CD4-positive, alpha-beta T cell (primary cell): ENCODE data around the gene CLTRN. TPM values are rescaled to one million over a fixed set of nuclear protein-coding genes. Genes with fewer than 3 reads are reported as not detected.

Experiments
- ATAC-seq: fragments of 200-7000 bp; cut with Tn5 transposase; one replicate; pipeline ENCODE4 v1.10.0; 2022; ENCODE audit warnings: mild to moderate bottlenecking; ENCODE audit not compliant: poor library complexity
- CTCF ChIA-PET: fragments of 350-600 bp; sonication (Branson Sonifier 250); formaldehyde crosslinking; loops from one replicate; lab custom pipeline; 2021; ENCODE audit warnings: antibody characterized with exemption, inconsistent platforms; lab: Charles Lee
- POLR2A ChIA-PET: fragments of 350-600 bp; sonication (Branson Sonifier 250); formaldehyde crosslinking; loops from one replicate; lab custom pipeline; 2021; ENCODE audit warnings: antibody characterized with exemption, inconsistent platforms; lab: Charles Lee
- DNase-seq, 14 experiments: peaks; one replicate each; pipeline ENCODE4 v3.0.0-alpha.2; 2013 to 2020; ENCODE audit warnings: mixed read lengths in 2 of 14
- H3K27ac ChIP-seq, 2 donors: one replicate each; pipeline versions ENCODE4 v1.5.1 to v1.7.0; 2013; ENCODE audit warnings: low read length in 2 of 2, low read depth in 1 of 2, mild to moderate bottlenecking in 1 of 2
- H3K27me3 ChIP-seq, 2 experiments: 1 replicate in 1 of 2; 2 replicates in 1 of 2; pipeline versions ENCODE4 v1.6.1 to v1.7.0; 2013; ENCODE audit warnings: low read length in 2 of 2, control low read depth in 1 of 2, mild to moderate bottlenecking in 1 of 2, moderate library complexity in 1 of 2; ENCODE audit not compliant: insufficient read depth in 2 of 2, control insufficient read depth in 1 of 2
- H3K36me3 ChIP-seq: one replicate; pipeline ENCODE4 v1.6.1; 2013; ENCODE audit warnings: low read length, control low read depth; ENCODE audit not compliant: insufficient read depth
- H3K4me1 ChIP-seq: one replicate; pipeline ENCODE4 v1.6.1; 2013; ENCODE audit warnings: low read length, control low read depth; ENCODE audit not compliant: insufficient read depth
- H3K4me3 ChIP-seq: one replicate; pipeline ENCODE4 v1.5.1; 2013; ENCODE audit warnings: mild to moderate bottlenecking, low read length, moderate library complexity
- H3K9me3 ChIP-seq, 2 experiments: 1 replicate in 1 of 2; 2 replicates in 1 of 2; pipeline versions ENCODE4 v1.6.1 to v1.7.0; 2013; ENCODE audit warnings: low read length in 2 of 2, mild to moderate bottlenecking in 2 of 2, control low read depth in 1 of 2, moderate library complexity in 1 of 2; ENCODE audit not compliant: control insufficient read depth in 1 of 2, insufficient read depth in 1 of 2
- H3K27ac Mint-ChIP-seq: one replicate; pipeline ENCODE4 v1.8.0; 2020; ENCODE audit warnings: mixed read lengths
- H3K27me3 Mint-ChIP-seq: one replicate; pipeline ENCODE4 v1.8.0; 2021; ENCODE audit warnings: mixed read lengths
- H3K36me3 Mint-ChIP-seq: one replicate; pipeline ENCODE4 v1.8.0; 2021; ENCODE audit warnings: low read depth, mixed read lengths
- H3K4me1 Mint-ChIP-seq: one replicate; pipeline ENCODE4 v1.8.0; 2021; ENCODE audit warnings: low read depth, mixed read lengths
- H3K4me3 Mint-ChIP-seq: one replicate; pipeline ENCODE4 v1.8.0; 2020; ENCODE audit warnings: mild to moderate bottlenecking, mixed read lengths
- H3K9me3 Mint-ChIP-seq: one replicate; pipeline ENCODE4 v1.8.0; 2020; ENCODE audit warnings: mixed read lengths
- intact Hi-C, 2 experiments: fragments of 100-400 bp; cut with DNase I in 1 of 2; cut with micrococcal nuclease in 1 of 2; formaldehyde crosslinking; loops; one replicate each; pipeline versions ENCODE4 v1.15.1 to v1.9.0; 2023 to 2025; cut with DNase I, micrococcal nuclease
- total RNA-seq, 174 experiments: library from RNA in 2 of 174; stranded (reverse) in 2 of 174; gene quantifications; one replicate each; pipeline ENCODE4 v1.2.3 and lab custom pipeline; 2021 to 2026
- TF ChIP-seq, protein P1 (sequence below): fragments of 200-600 bp; IDR thresholded peaks from one replicate; pipeline ENCODE4 v1.8.0; 2022; ENCODE audit warnings: antibody characterized with exemption, mild to moderate bottlenecking

Gene CLTRN
- total RNA-seq, 2 experiments from 2014 or later, result 0.44 to 0.56 TPM

DNA sequence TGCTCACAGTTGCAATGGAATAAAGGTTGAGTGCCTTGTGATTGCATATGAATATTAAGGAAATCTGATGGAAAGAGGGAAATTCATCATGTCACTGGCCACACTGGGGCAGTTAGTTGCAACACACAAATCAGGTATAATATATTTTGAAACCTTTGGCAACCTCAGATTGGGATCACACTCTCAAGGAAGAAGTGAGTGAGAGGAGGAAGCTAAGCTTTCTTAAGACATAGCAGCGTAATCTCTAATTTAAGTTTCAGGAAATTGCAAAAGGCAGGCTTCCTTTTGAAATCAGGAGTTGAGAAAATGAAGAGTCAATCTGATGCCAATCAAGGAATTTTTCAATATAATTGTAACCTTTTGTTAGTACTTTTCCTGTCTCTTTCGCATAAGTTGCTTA, 12.3 kb upstream of the CLTRN start:
- H3K9me3 ChIP-seq, result no peaks in the 10 kb centered on the region
- POLR2A ChIA-PET, result interaction anchor here (0.9 to 3.5 kb wide), 2 partner anchors 60 to 178 kb away, joined by 3 to 19 read pairs; partner anchors contain the start of gene AP1S2
- Mint-ChIP-seq H3K4me1 (no peaks in the 10 kb centered on the region), H3K27ac (no peak overlapping the region), H3K9me3 (no peaks in the 10 kb centered on the region), H3K36me3 (peaks cover 5% of the 10 kb centered on the region), H3K4me3 (no peak overlapping the region), H3K27me3 (no peaks in the 10 kb centered on the region)
- no peak overlapping the region for H3K4me3 ChIP-seq
- TF ChIP-seq, protein P1, sequence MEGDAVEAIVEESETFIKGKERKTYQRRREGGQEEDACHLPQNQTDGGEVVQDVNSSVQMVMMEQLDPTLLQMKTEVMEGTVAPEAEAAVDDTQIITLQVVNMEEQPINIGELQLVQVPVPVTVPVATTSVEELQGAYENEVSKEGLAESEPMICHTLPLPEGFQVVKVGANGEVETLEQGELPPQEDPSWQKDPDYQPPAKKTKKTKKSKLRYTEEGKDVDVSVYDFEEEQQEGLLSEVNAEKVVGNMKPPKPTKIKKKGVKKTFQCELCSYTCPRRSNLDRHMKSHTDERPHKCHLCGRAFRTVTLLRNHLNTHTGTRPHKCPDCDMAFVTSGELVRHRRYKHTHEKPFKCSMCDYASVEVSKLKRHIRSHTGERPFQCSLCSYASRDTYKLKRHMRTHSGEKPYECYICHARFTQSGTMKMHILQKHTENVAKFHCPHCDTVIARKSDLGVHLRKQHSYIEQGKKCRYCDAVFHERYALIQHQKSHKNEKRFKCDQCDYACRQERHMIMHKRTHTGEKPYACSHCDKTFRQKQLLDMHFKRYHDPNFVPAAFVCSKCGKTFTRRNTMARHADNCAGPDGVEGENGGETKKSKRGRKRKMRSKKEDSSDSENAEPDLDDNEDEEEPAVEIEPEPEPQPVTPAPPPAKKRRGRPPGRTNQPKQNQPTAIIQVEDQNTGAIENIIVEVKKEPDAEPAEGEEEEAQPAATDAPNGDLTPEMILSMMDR, result no peak
- H3K27ac ChIP-seq, result no peak overlapping the region
- H3K27me3 ChIP-seq, result no peaks in the 10 kb centered on the region
- peaks cover 22% of the 10 kb centered on the region for H3K4me1 ChIP-seq
- ATAC-seq (no peak), DNase-seq (peak in 1 of 14 experiments; percentile 7)
- CTCF ChIA-PET, result interaction anchor here (1.6 kb wide), 1 partner anchor 61 kb away, joined by 4 read pairs; the partner anchor contains the start of gene CA5B
- H3K36me3 ChIP-seq, result peaks cover 10% of the 10 kb centered on the region
- intact Hi-C loops, result loop anchor here (2.0 to 10.0 kb wide), 7 partner anchors 60 to 1652 kb away; partner anchors contain the start of genes CA5B (in 1 of the 2), CTPS2 (in 1 of the 2), GEMIN8 (in 1 of the 2) and REPS2 (in 1 of the 2)

DNA sequence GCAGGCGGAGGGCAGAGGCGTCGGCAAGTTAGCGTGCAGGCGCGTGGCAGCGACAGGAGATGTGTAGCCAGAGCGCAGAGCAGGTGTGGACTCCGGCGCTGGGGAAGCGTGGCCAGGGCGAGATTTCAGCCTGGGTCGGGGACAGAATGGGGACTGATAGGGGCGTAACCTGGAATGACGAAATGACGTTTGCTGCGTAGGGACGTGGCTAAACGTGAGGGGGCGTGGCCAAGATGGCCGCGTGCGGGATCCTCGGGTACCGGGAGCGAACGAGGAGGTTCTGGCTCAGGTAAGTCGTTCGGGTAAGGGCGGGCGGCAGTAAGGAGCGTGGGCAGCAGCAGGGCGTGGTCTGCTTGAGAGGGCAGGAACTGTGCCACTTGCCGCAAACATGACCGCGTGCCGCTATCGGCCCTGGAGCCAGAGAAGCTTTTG, 10.9 kb upstream of the CLTRN start:
- TF ChIP-seq, protein P1, result no peak
- Mint-ChIP-seq H3K27ac (no peak overlapping the region), H3K4me1 (no peaks in the 10 kb centered on the region), H3K4me3 (no peak overlapping the region), H3K27me3 (no peaks in the 10 kb centered on the region), H3K9me3 (no peaks in the 10 kb centered on the region), H3K36me3 (peaks cover 3% of the 10 kb centered on the region)
- peak; percentile 65 to 92 (median 80) for DNase-seq
- ATAC-seq, result peak; percentile 61
- Histone ChIP-seq H3K4me3 (peak overlapping the region; percentile 90), H3K36me3 (peaks cover 2% of the 10 kb centered on the region), H3K27ac (peak overlapping the region; percentile 99 to 100), H3K9me3 (no peaks in the 10 kb centered on the region), H3K4me1 (peaks cover 21% of the 10 kb centered on the region), H3K27me3 (peaks cover 0 to 4% of the 10 kb centered on the region in 2 experiments)
- ChIA-PET POLR2A (interaction anchor here (1.0 to 3.5 kb wide), 8 partner anchors 56 to 180 kb away, joined by 3 to 19 read pairs (median 5); partner anchors contain the start of genes AP1S2, CA5B and ZRSR2), CTCF (interaction anchor here (1.3 to 1.6 kb wide), 2 partner anchors 63 to 180 kb away, joined by 3 to 4 read pairs; partner anchors contain the start of gene CA5B)
- intact Hi-C loops, result loop anchor here (1.0 to 10.0 kb wide), 9 partner anchors 62 to 1651 kb away; partner anchors contain the start of genes CA5B (in 2 of the 2), AP1S2 (in 1 of the 2), CTPS2 (in 1 of the 2) and GEMIN8 (in 1 of the 2)

DNA sequence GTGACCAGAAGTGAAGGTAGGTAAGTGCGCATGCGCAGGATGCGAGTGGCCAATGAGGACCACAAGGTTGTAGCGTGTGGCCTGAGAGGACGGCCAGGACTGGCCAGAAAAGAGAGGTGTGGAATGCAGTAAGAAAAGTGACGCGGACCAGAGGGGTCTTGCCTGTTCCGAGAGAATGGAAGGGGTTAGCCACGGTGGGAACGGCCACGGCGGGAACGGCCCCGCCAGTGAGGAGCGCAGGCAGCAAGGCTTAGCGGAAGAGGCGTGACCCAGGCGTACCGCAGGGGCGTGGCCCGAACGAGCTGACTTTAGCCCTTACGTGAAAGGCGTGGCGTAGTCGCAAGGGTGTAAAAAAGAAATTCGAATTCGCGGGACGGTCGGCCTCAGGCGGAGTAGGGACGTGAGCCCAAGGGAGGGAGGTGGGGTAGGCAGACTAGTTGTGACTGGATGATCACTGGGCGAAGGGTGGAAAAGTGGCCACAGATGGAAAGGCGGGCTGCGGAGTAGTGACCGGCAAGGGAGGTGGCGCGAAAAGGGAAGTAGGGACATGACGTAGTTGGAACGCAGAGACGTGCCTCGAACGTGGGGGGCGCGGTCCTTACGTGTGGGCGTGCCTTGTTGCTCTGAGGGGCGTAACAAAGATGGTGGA, 10.4 kb upstream of the CLTRN start:
- H3K27me3 ChIP-seq, result peaks cover 0 to 4% of the 10 kb centered on the region in 2 experiments
- H3K4me3 ChIP-seq, result peak overlapping the region; percentile 90
- H3K9me3 ChIP-seq, result no peaks in the 10 kb centered on the region
- POLR2A ChIA-PET, result interaction anchor here (1.0 to 3.5 kb wide), 8 partner anchors 57 to 180 kb away, joined by 3 to 19 read pairs (median 5); partner anchors contain the start of genes AP1S2, CA5B and ZRSR2
- peak; percentile 83 for ATAC-seq
- no peak overlapping the region for H3K4me3 Mint-ChIP-seq
- H3K36me3 Mint-ChIP-seq, result no peaks in the 10 kb centered on the region
- peak overlapping the region; percentile 99 to 100 for H3K27ac ChIP-seq
- intact Hi-C loops, result loop anchor here (1.0 to 10.0 kb wide), 10 partner anchors 62 to 1650 kb away; partner anchors contain the start of genes CA5B (in 2 of the 2), AP1S2 (in 1 of the 2), CTPS2 (in 1 of the 2) and GEMIN8 (in 1 of the 2)
- peaks cover 16% of the 10 kb centered on the region for H3K4me1 ChIP-seq
- CTCF ChIA-PET, result interaction anchor here (1.3 kb wide), 1 partner anchor 180 kb away, joined by 3 read pairs; no protein-coding TSS in a partner anchor
- no peaks in the 10 kb centered on the region for H3K9me3 Mint-ChIP-seq
- peaks cover 2% of the 10 kb centered on the region for H3K36me3 ChIP-seq
- H3K4me1 Mint-ChIP-seq, result no peaks in the 10 kb centered on the region
- TF ChIP-seq, protein P1, result no peak
- no peaks in the 10 kb centered on the region for H3K27me3 Mint-ChIP-seq
- H3K27ac Mint-ChIP-seq, result no peak overlapping the region
- DNase-seq, result peak; percentile 78 to 96 (median 86)
